HepG2 (cell line): ENCODE results near the gene INPP4B. TPM values are rescaled to one million over a fixed set of nuclear protein-coding genes. Genes with fewer than 3 reads are reported as not detected.

Experiments
- ATAC-seq: fragments of 200-7000 bp; cut with Tn5 transposase; 3 replicates; pipeline ENCODE4 v1.9.1; 2020; ENCODE audit warnings: mild to moderate bottlenecking, moderate library complexity
- Bru-seq: library from RNA; stranded (reverse); fragments of 400-500 nt; gene quantifications from one replicate; lab custom pipeline; 2021; lab: Mats Ljungman, UMichigan
- BruChase-seq, 2 experiments: library from RNA; stranded (reverse); fragments of 400-500 nt; gene quantifications; one replicate each; lab custom pipeline; 2021; lab: Mats Ljungman, UMichigan
- BruUV-seq: library from RNA; stranded (reverse); fragments of 400-500 nt; replicated peaks from 2 replicates; lab custom pipeline; 2021; lab: Mats Ljungman, UMichigan
- CTCF ChIA-PET: fragments of 300-600 bp; formaldehyde crosslinking; extraction: SDS; loops from one replicate; lab custom pipeline; 2021; ENCODE audit warnings: low total read pairs, inconsistent platforms, low intra/inter-chr PET ratio; lab: Yijun Ruan, JAX
- POLR2A ChIA-PET: fragments of 350-600 bp; sonication (Branson Sonifier 250); formaldehyde crosslinking; loops from one replicate; lab custom pipeline; 2020; ENCODE audit warnings: antibody characterized with exemption, inconsistent platforms; lab: Yijun Ruan, JAX
- DNase-seq: peaks from one replicate; pipeline ENCODE4 v3.0.0-alpha.2; 2015; ENCODE audit warnings: low spot score
- FAIRE-seq: peaks from 3 replicates; lab custom pipeline; 2011; peaks lifted over from hg19 to GRCh38; lab: Jason Lieb, UNC
- H2AFZ ChIP-seq: one replicate; pipeline ENCODE4 v1.6.1; 2011; ENCODE audit warnings: low read length, inconsistent platforms
- H3K27ac ChIP-seq: fragments of 300-600 bp; 3 replicates; pipeline ENCODE4 v1.8.0; 2011; ENCODE audit warnings: mixed run types, mild to moderate bottlenecking, mixed read lengths, low read length, inconsistent platforms; ENCODE audit not compliant: insufficient read depth; ENCODE audit errors: extremely low read length
- H3K27me3 ChIP-seq, 2 experiments: fragments of 200-600 bp in 1 of 2; 2 replicates in 1 of 2; 3 replicates in 1 of 2; pipeline versions ENCODE4 v1.6.0 to v1.8.0; 2011; ENCODE audit warnings: low read length in 2 of 2, mild to moderate bottlenecking in 2 of 2, moderate library complexity in 2 of 2, inconsistent platforms in 1 of 2; ENCODE audit not compliant: insufficient read depth in 2 of 2, control insufficient read depth in 1 of 2
- H3K36me3 ChIP-seq, 2 experiments: fragments of 200-600 bp in 1 of 2; replicated peaks in 1 of 2; 2 replicates in 1 of 2; 3 replicates in 1 of 2; pipeline versions ENCODE4 v1.5.1 to v1.8.0; 2011; ENCODE audit warnings: low read length in 2 of 2, inconsistent platforms in 1 of 2; ENCODE audit not compliant: insufficient read depth in 2 of 2, control insufficient read depth in 1 of 2
- H3K4me1 ChIP-seq: 2 replicates; pipeline ENCODE4 v1.5.1; 2012; ENCODE audit warnings: low read length, inconsistent platforms; ENCODE audit not compliant: insufficient read depth
- H3K4me2 ChIP-seq: 2 replicates; pipeline ENCODE4 v1.6.0; 2011; ENCODE audit warnings: low read depth, low read length, inconsistent platforms
- H3K4me3 ChIP-seq, 3 experiments: fragments of 200-600 bp in 1 of 3; sonication (generic), shearing (Covaris generic) in 1 of 3; replicated peaks in 1 of 3; 2 replicates each; pipeline ENCODE4 v1.5.1; 2011 to 2016; ENCODE audit warnings: low read length in 3 of 3, inconsistent platforms in 2 of 3, low read depth in 2 of 3, mild to moderate bottlenecking in 2 of 3, control low read depth in 1 of 3, mixed read lengths in 1 of 3; ENCODE audit not compliant: insufficient read depth in 1 of 3
- H3K79me2 ChIP-seq: one replicate; pipeline ENCODE4 v1.6.1; 2011; ENCODE audit warnings: low read length, inconsistent platforms; ENCODE audit not compliant: insufficient read depth
- H3K9ac ChIP-seq: 2 replicates; pipeline ENCODE4 v1.6.0; 2011; ENCODE audit warnings: mild to moderate bottlenecking, low read depth, low read length, inconsistent platforms; ENCODE audit not compliant: insufficient read depth
- H3K9me3 ChIP-seq: 2 replicates; pipeline ENCODE4 v1.5.1; 2012; ENCODE audit warnings: mild to moderate bottlenecking, low read length
- H4K20me1 ChIP-seq: 2 replicates; pipeline ENCODE4 v1.6.0; 2011; ENCODE audit warnings: inconsistent platforms, mild to moderate bottlenecking, low read length, moderate library complexity; ENCODE audit not compliant: insufficient read depth
- HNRNPK ChIP-seq: fragments of 200-400 bp; formaldehyde crosslinking; IDR thresholded peaks from 2 replicates; pipeline ENCODE4 v1.6.1; 2018; ENCODE audit warnings: low read length, low read depth, moderate library complexity, mild to moderate bottlenecking; ENCODE audit not compliant: poor library complexity, severe bottlenecking
- HNRNPLL ChIP-seq: fragments of 200-400 bp; formaldehyde crosslinking; IDR thresholded peaks from 2 replicates; pipeline ENCODE4 v1.6.1; 2017; ENCODE audit warnings: mild to moderate bottlenecking, low read depth, low read length; ENCODE audit not compliant: poor library complexity, severe bottlenecking
- ZNF350 ChIP-seq: sonication (generic); formaldehyde crosslinking; IDR thresholded peaks from 2 replicates; pipeline ENCODE4 v1.4.0; 2020; ENCODE audit warnings: mild to moderate bottlenecking, low read depth, missing genetic modification reagents, borderline replicate concordance
- WGBS: methylation state at CpG from one replicate; pipeline ENCODE4 v1.1.6; 2017; ENCODE audit warnings: low lambda C conversion rate; 5-methylcytosine and 5-hydroxymethylcytosine counted together
- in situ Hi-C: cut with HindIII; loops from 2 replicates; pipeline ENCODE4 v1.10.0; 2017; ENCODE audit warnings: low pct_unique_long_range_greater_than_20kb; ENCODE audit not compliant: extremely low pct_ligation_motif_present
- intact Hi-C: fragments of 100-400 bp; cut with micrococcal nuclease; formaldehyde crosslinking; loops from one replicate; pipeline ENCODE4 v1.10.0; 2022; ENCODE audit not compliant: unreplicated experiment
- long read RNA-seq, 2 experiments: library from RNA in 1 of 2; library from polyadenylated mRNA in 1 of 2; stranded (forward) in 1 of 2; unstranded in 1 of 2; transcript quantifications; one replicate each; pipeline ENCODE4 v2.0.0, GENCODE V29; 2019 to 2022
- polyA minus RNA-seq, 3 experiments: library from RNA; depleted of rRNA, polyadenylated mRNA; stranded (reverse); fragments of >200 nt; gene quantifications; 2 replicates each; pipeline ENCODE4 v1.2.3, GENCODE V29; 2011; ENCODE audit warnings: low replicate concordance in 1 of 3
- polyA plus RNA-seq, 8 experiments: library from polyadenylated mRNA; depleted of rRNA in 3 of 8; stranded (reverse) in 7 of 8; unstranded in 1 of 8; fragments of >200 nt; fragmentation: Illumina TruSeq in 4 of 8; extraction: Trizol in 4 of 8; gene quantifications; 2 replicates each; pipeline versions ENCODE4 v1.2.1 to v1.2.3, GENCODE V29; 2011 to 2016; ENCODE audit warnings: low read depth in 4 of 8, missing spikeins in 1 of 8, mixed read lengths in 1 of 8; ENCODE audit not compliant: insufficient read depth in 1 of 8
- total RNA-seq, 5 experiments: library from RNA; depleted of rRNA; stranded (reverse); fragments of >200 nt; fragmentation: Illumina TruSeq; extraction: Trizol; gene quantifications; 2 replicates each; pipeline ENCODE4 v1.2.3, GENCODE V29; 2016; ENCODE audit warnings: low read depth in 1 of 5

The INPP4B gene
- not detected in 2 replicates for total RNA-seq (2016; rRNA removed; fragmentation: Illumina TruSeq; extraction: Trizol)
- total RNA-seq (2016; cell fraction: cytosol; rRNA removed; fragmentation: Illumina TruSeq; extraction: Trizol; ENCODE audit: low read depth) = not detected in 2 replicates
- total RNA-seq (2016; cell fraction: insoluble cytoplasmic fraction; rRNA removed; fragmentation: Illumina TruSeq; extraction: Trizol) = not detected in 2 replicates
- not detected in 2 replicates for total RNA-seq (2016; cell fraction: membrane; rRNA removed; fragmentation: Illumina TruSeq; extraction: Trizol)
- total RNA-seq (2016; cell fraction: nucleus; rRNA removed; fragmentation: Illumina TruSeq; extraction: Trizol) = not detected in 2 replicates
- polyA plus RNA-seq (2011; rRNA removed) = not detected in 2 replicates
- polyA plus RNA-seq (2011; cell fraction: cytosol; rRNA removed) = not detected in 2 replicates
- polyA plus RNA-seq (2011; cell fraction: nucleus; rRNA removed) = not detected in 2 replicates
- polyA plus RNA-seq (2012) = not detected in 2 replicates
- polyA plus RNA-seq (2016; cell fraction: cytosol; fragmentation: Illumina TruSeq; extraction: Trizol; ENCODE audit: low read depth) = not detected in 2 replicates
- polyA plus RNA-seq (2016; cell fraction: insoluble cytoplasmic fraction; fragmentation: Illumina TruSeq; extraction: Trizol; ENCODE audit: low read depth) = not detected in 2 replicates
- polyA plus RNA-seq (2016; cell fraction: membrane; fragmentation: Illumina TruSeq; extraction: Trizol; ENCODE audit: low read depth) = not detected in 2 replicates
- not detected in 2 replicates for polyA plus RNA-seq (2016; cell fraction: nucleus; fragmentation: Illumina TruSeq; extraction: Trizol; ENCODE audit: insufficient read depth, low read depth)
- polyA minus RNA-seq (2011; rRNA and poly(A)+ RNA removed; ENCODE audit: low replicate concordance) = 0.14 TPM in 1 of 2 replicates, not detected in the other
- polyA minus RNA-seq (2011; cell fraction: cytosol; rRNA and poly(A)+ RNA removed) = not detected in 2 replicates
- polyA minus RNA-seq (2011; cell fraction: nucleus; rRNA and poly(A)+ RNA removed) = not detected in 2 replicates
- percentile 8 among the genes with signal in this experiment for Bru-seq, nascent RNA
- percentile 10 among the genes with signal in this experiment for BruChase-seq, experiment 1, labeled RNA remaining after a 6-hour chase
- percentile 9 among the genes with signal in this experiment for BruChase-seq, experiment 2, labeled RNA remaining after a 2-hour chase
- long read RNA-seq, experiment 1 = 0 reads
- long read RNA-seq, experiment 2 = 0 reads

DNA sequence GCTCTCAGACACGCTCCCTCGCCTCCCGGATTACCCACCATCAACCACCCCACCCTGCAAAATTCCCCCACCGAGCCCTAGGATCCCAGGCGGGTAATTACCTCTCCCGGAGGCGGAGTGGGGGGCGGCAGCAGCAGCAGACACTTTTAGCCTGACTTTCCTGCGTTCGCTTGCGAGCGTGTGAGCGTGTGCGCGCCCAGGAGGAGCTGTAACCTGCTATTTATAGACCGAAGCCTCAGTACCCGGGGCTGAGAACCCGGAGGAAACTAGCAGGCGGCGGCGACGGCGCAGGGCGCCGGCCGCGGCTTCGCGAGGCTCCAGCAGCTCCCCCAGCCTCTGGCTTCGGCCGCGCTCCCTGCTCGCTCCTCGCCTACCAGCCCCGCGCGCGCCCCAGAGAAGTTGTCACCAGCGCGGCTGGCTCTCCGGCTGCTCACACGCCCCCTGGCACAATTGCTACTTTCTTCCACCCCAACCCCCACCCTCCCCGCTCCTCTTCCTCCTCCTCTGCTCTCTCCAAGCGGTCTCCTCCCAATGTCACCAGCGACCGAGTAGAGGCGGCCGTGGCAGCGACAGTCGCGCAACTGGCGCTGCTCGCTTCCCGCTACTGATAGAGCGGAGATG is at the start of gene INPP4B:
Gene INPP4B, minus strand, starts transcription at position 194 of the 621 bp plus-strand sequence.
- Histone ChIP-seq H4K20me1 (no peaks in the 10 kb centered on the region), H3K79me2 (no peaks in the 10 kb centered on the region), H3K4me2 (no peak within 1 kb of the TSS), H3K4me3 (no peak within 1 kb of the TSS), H2AFZ (no peak within 1 kb of the TSS), H3K4me1 (no peaks in the 10 kb centered on the region), H3K36me3 (no peaks in the 10 kb centered on the region), H3K9ac (no peak within 1 kb of the TSS), H3K9me3 (no peaks in the 10 kb centered on the region), H3K27me3 (peaks cover 2 to 21% of the 10 kb centered on the region in 2 experiments; a peak in 4 of 5 replicates), H3K27ac (no peak within 1 kb of the TSS)
- BruUV-seq = no TSS peak
- in situ Hi-C loops (loop anchor here (5.0 to 25.0 kb wide), 3 partner anchors 489 to 1684 kb away; no protein-coding TSS in a partner anchor), intact Hi-C loops (loop anchor here (10.0 kb wide), 1 partner anchor 561 kb away; no protein-coding TSS in a partner anchor)
- DNase-seq = no peak
- ChIA-PET CTCF (no interaction called here), POLR2A (no interaction called here)
- WGBS = 16% methylated on average over 38 of the region's 55 CpGs
- TF ChIP-seq ZNF350 (CRISPR knock-in tag) (no peak), HNRNPLL (peak; percentile 53), HNRNPK (peak; percentile 24)
- no peak for FAIRE-seq
- peak; percentile 79 for ATAC-seq
